Measurements from ENCODE around the gene LSM14B.

DNA sequence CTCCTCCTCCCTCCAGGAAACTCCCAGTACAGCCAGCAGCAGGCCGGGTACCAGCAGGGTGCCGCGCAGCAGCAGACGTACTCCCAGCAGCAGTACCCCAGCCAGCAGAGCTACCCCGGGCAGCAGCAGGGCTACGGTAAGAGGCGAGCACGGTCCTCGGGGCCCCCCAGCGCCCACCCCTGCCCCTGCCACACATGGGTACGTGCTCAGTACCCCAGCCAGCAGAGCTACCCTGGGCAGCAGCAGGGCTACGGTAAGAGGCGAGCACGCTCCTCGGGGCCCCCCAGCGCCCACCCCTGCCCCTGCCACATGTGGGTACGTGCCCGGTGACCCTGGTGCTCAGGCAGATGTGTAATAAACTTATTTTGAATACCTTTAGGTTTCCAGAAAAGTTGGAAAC lies 50.4 kb downstream of the LSM14B start:
- TF ChIP-seq POLR2A (IDR thresholded peaks at IDR 0.05) (no peak), POLR2AphosphoS5 (IDR thresholded peaks at IDR 0.05) (no peak)
- TF ChIP-seq, protein P1, sequence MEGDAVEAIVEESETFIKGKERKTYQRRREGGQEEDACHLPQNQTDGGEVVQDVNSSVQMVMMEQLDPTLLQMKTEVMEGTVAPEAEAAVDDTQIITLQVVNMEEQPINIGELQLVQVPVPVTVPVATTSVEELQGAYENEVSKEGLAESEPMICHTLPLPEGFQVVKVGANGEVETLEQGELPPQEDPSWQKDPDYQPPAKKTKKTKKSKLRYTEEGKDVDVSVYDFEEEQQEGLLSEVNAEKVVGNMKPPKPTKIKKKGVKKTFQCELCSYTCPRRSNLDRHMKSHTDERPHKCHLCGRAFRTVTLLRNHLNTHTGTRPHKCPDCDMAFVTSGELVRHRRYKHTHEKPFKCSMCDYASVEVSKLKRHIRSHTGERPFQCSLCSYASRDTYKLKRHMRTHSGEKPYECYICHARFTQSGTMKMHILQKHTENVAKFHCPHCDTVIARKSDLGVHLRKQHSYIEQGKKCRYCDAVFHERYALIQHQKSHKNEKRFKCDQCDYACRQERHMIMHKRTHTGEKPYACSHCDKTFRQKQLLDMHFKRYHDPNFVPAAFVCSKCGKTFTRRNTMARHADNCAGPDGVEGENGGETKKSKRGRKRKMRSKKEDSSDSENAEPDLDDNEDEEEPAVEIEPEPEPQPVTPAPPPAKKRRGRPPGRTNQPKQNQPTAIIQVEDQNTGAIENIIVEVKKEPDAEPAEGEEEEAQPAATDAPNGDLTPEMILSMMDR (IDR thresholded peaks at IDR 0.05), result no peak
